ENCODE data around the gene ZFP92.

Gene ZFP92

DNA sequence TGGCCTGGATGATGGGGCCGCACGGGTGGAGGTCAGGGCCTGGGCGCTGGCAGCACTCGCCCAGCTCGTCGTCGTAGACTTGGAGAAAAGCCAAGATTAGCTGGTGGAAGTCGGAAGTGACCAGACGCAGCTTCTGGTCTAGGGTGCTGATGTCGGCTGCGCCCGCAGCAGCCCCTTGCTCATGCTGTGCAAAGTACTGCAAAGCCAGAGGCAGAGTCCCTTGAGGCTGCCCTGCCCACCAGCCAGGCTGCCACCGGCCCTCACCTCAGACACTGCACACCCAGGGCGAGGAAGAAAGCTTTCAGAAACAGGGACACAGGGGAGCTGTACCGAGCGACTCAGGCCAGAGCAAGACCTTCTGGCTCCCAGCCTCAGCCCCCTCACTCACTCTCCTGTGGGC is 44.3 kb downstream of the ZFP92 start:
- DNase-seq (ENCODE audit: low read depth in 2 of 2), result no peak

GRCh38 chrX:153456161-153456560 is 44.9 kb downstream of the ZFP92 start:
- no peak for DNase-seq (ENCODE audit: low read depth in 2 of 2)

GRCh38 chrX:153456704-153457103 is 45.4 kb downstream of the ZFP92 start:
- no peak for DNase-seq (ENCODE audit: low read depth in 2 of 2)

DNA sequence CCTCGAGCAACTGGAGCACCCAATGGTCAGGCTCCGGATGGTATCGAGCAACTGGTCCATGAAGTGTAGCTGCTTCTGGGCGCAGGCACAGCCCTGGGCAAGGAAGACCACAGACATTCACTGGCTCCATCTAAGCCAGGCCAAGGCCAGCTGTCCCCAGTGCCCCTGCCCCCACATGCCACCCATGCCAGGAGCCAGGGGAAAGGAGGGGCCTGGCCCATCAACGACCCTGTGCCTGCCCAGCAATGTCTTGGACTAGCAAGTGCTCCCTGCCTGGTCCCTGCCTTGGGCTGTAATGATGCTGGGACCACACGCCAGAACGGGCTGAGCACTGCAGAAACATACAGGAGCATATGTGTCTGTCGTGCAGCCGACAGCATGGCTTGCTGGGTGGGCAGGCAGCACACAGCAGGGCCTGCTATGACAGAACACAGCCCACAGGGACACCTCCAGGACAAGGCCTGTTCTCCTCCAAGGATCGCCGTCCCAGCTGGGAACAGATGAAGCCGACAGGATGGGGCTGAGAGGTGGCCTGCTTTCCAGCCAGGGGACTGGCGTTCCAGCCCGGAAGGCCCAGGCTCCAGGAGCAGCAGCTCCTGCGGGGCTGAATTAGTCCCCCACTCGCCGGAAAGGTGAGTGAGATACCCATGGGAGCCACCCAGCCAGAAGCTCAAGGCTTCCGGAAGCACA is 46.0 kb downstream of the ZFP92 start:
- no peak for DNase-seq (ENCODE audit: low read depth in 2 of 2)

DNA sequence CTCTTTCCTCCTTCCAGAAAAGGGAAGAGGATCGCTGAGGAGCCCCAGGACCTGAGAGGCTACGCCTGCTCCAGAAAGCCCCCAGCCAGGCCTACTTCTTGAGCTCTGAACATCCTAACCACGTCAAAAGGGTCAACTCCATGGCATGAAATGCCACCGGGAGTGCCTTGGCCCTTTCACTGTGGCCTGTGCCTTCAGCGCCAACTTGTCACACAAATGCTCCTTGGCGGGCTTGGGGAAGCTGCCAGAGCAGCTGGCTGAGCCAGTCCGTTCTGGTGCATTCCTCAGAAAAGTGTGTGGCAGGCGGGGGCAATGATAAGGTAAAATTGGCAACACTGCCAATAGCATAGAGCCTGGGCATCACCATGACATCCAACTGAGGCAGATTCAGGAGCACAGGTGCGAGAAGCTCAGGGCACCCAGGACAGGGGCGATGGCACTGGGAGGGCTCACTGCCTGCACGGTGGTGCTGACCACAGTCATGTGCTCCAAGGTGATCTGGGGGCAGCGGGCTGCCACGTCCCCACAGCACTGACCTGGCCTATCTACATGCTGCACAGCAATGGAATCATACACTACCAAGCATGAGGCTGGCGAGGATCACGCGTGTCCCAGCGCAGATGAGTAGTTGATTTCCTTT is 46.7 kb downstream of the ZFP92 start:
- no peak for DNase-seq (ENCODE audit: low read depth in 2 of 2)

- no peak for DNase-seq (ENCODE audit: low read depth in 2 of 2)
These were observed 47.2 kb downstream of the ZFP92 start for GRCh38 chrX:153458476-153458875.

GRCh38 chrX:153459986-153460385 is 48.7 kb downstream of the ZFP92 start:
- DNase-seq (ENCODE audit: low read depth in 2 of 2), result no peak

DNA sequence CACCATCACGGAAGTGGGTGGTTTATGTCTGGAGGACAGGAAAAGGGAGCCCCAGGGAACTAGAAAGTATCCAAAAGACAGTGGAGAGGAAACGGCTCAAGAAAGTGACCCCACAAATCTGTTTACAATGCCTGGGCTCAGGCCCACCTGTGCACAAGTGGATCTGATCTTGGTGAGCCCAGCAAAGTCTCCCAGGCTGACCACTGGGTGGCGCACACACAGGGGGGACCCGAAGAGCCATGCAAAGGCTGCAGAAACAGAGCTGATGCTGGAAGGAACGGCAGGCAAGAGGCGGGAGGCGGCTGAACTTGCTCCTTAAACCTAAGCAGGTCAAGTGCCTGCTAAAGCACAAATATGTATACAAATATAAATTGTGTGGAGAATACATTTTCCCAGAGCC is 49.6 kb downstream of the ZFP92 start:
- no peak for DNase-seq (ENCODE audit: low read depth in 2 of 2)
